Renal pelvis (tissue), 12 donors: Measurements from ENCODE around the gene TMEM267. TPM values are rescaled to one million over a fixed set of nuclear protein-coding genes. Genes with fewer than 3 reads are reported as not detected.
"Not testable (repeated sequence)": the region's sequence is repeated elsewhere in the genome, so short reads cannot be mapped to it uniquely, and the experiment has no call there.

ENCODE experiments used
- DNase-seq: peaks from one replicate; pipeline ENCODE4 v3.0.0-alpha.2; 2013
- long read RNA-seq, 16 experiments: transcript quantifications; one replicate each; lab custom pipeline, GENCODE V29; 2026
- polyA plus RNA-seq, 3 donors: library from polyadenylated mRNA; unstranded; fragments of 120-200 nt; gene quantifications; one replicate each; pipeline ENCODE4 v1.2.1, GENCODE V29; 2013; ENCODE audit not compliant: insufficient read length in 3 of 3

TMEM267 gene
- 10 to 100 TPM; 16.4 to 21.4 (median 18.0) TPM for polyA plus RNA-seq
- long read RNA-seq, donor 1, transcript TMEM267-201 (3 exons, 2,338 nt): major isoform, 9 of 10 reads
- long read RNA-seq, donor 1, partial matches to known transcripts: 0 of 10 reads
- long read RNA-seq, donor 1, other reads (novel, unspliced or antisense): 0 of 10 reads
- long read RNA-seq, donor 2, transcript TMEM267-201 (3 exons, 2,338 nt): major isoform, 10 of 10 reads
- long read RNA-seq, donor 2, partial matches to known transcripts: 0 of 10 reads
- long read RNA-seq, donor 2, other reads (novel, unspliced or antisense): 0 of 10 reads
- long read RNA-seq, donor 3, transcript TMEM267-201 (3 exons, 2,338 nt): major isoform, 5 of 5 reads
- long read RNA-seq, donor 3, partial matches to known transcripts: 0 of 5 reads
- long read RNA-seq, donor 3, other reads (novel, unspliced or antisense): 0 of 5 reads
- long read RNA-seq, donor 4, partial matches to known transcripts: 0 of 3 reads
- long read RNA-seq, donor 4, other reads (novel, unspliced or antisense): 0 of 3 reads
- long read RNA-seq, donor 5, transcript TMEM267-201 (3 exons, 2,338 nt): major isoform, 6 of 6 reads
- long read RNA-seq, donor 5, partial matches to known transcripts: 0 of 6 reads
- long read RNA-seq, donor 5, other reads (novel, unspliced or antisense): 0 of 6 reads
- long read RNA-seq, donor 6, transcript TMEM267-201 (3 exons, 2,338 nt): major isoform, 7 of 8 reads
- long read RNA-seq, donor 6, partial matches to known transcripts: 0 of 8 reads
- long read RNA-seq, donor 6, other reads (novel, unspliced or antisense): 0 of 8 reads
- long read RNA-seq, donor 7, transcript TMEM267-201 (3 exons, 2,338 nt): major isoform, 11 of 11 reads
- long read RNA-seq, donor 7, partial matches to known transcripts: 0 of 11 reads
- long read RNA-seq, donor 7, other reads (novel, unspliced or antisense): 0 of 11 reads
- long read RNA-seq, donor 8, partial matches to known transcripts: 0 of 2 reads
- long read RNA-seq, donor 8, other reads (novel, unspliced or antisense): 0 of 2 reads
- long read RNA-seq, donor 9, transcript TMEM267-201 (3 exons, 2,338 nt): major isoform, 7 of 10 reads
- long read RNA-seq, donor 9, partial matches to known transcripts: 0 of 10 reads
- long read RNA-seq, donor 9, other reads (novel, unspliced or antisense): 0 of 10 reads
- long read RNA-seq, donor 10, transcript TMEM267-201 (3 exons, 2,338 nt): major isoform, 6 of 12 reads
- long read RNA-seq, donor 10, partial matches to known transcripts: 6 of 12 reads
- long read RNA-seq, donor 10, other reads (novel, unspliced or antisense): 0 of 12 reads
- long read RNA-seq, donor 11, partial matches to known transcripts: 0 of 4 reads
- long read RNA-seq, donor 11, other reads (novel, unspliced or antisense): 0 of 4 reads
- long read RNA-seq, donor 12, transcript TMEM267-201 (3 exons, 2,338 nt): major isoform, 12 of 12 reads
- long read RNA-seq, donor 12, partial matches to known transcripts: 0 of 12 reads
- long read RNA-seq, donor 12, other reads (novel, unspliced or antisense): 0 of 12 reads
- long read RNA-seq, donor 13, partial matches to known transcripts: 0 of 4 reads
- long read RNA-seq, donor 13, other reads (novel, unspliced or antisense): 0 of 4 reads
- long read RNA-seq, donor 14, transcript TMEM267-201 (3 exons, 2,338 nt): major isoform, 7 of 8 reads
- long read RNA-seq, donor 14, partial matches to known transcripts: 0 of 8 reads
- long read RNA-seq, donor 14, other reads (novel, unspliced or antisense): 0 of 8 reads
- long read RNA-seq, donor 15, transcript TMEM267-201 (3 exons, 2,338 nt): major isoform, 8 of 8 reads
- long read RNA-seq, donor 15, partial matches to known transcripts: 0 of 8 reads
- long read RNA-seq, donor 15, other reads (novel, unspliced or antisense): 0 of 8 reads
- long read RNA-seq, donor 16, partial matches to known transcripts: 0 of 1 reads
- long read RNA-seq, donor 16, other reads (novel, unspliced or antisense): 0 of 1 reads

GRCh38 chr5:43483298-43484105 lies at the start of gene TMEM267:
Gene TMEM267, minus strand, starts transcription at chr5:43483865. Its CDS starts 29,896 bp downstream, at chr5:43453969.
- peak; percentile 94 for DNase-seq

- no peak for DNase-seq
These were observed 47.0 kb upstream of the TMEM267 start for GRCh38 chr5:43530648-43531047.

GRCh38 chr5:43523662-43524072 lies 40.0 kb upstream of the TMEM267 start:
- no peak for DNase-seq

GRCh38 chr5:43520615-43521014 lies 37.0 kb upstream of the TMEM267 start:
- no peak for DNase-seq

GRCh38 chr5:43515678-43516048 lies 32.0 kb upstream of the TMEM267 start:
- DNase-seq: no peak

- DNase-seq: peak; percentile 96
These were observed 31.4 kb upstream of the TMEM267 start, which contains the start of gene C5orf34 for GRCh38 chr5:43514816-43515677. Gene C5orf34, minus strand, starts transcription at chr5:43515148. Its CDS starts 5,809 bp downstream, at chr5:43509339.

GRCh38 chr5:43514471-43514815 lies 30.8 kb upstream of the TMEM267 start:
- peak; percentile 17 for DNase-seq

- DNase-seq: no peak
These were observed 30.4 kb upstream of the TMEM267 start for GRCh38 chr5:43514025-43514424.

GRCh38 chr5:43511062-43511461 lies 27.4 kb upstream of the TMEM267 start:
- DNase-seq: not testable (repeated sequence)

GRCh38 chr5:43498581-43498980 lies 14.9 kb upstream of the TMEM267 start:
- no peak for DNase-seq

GRCh38 chr5:43497311-43498104 lies 13.8 kb upstream of the TMEM267 start:
- DNase-seq: no peak

- no peak for DNase-seq
These were observed 7.7 kb upstream of the TMEM267 start for GRCh38 chr5:43491326-43491725.

- DNase-seq: no peak
These were observed 2.7 kb upstream of the TMEM267 start for GRCh38 chr5:43486353-43486752.

GRCh38 chr5:43485406-43485805 lies 1.7 kb upstream of the TMEM267 start:
- DNase-seq: no peak

GRCh38 chr5:43484106-43484849 lies 613 bp upstream of the TMEM267 start:
- peak; percentile 91 for DNase-seq

- no peak for DNase-seq
These were observed 971 bp downstream of the TMEM267 start for GRCh38 chr5:43482490-43483297.
